Measurements from ENCODE around the gene PRR23B.

Gene PRR23B

GRCh38 chr3:138974462-138974861, 46.3 kb downstream of the PRR23B start:
- no peak overlapping the region for H3K4me3 ChIP-seq (replicated peaks; ENCODE audit: low read depth, low read length)
- TF ChIP-seq, protein P1, sequence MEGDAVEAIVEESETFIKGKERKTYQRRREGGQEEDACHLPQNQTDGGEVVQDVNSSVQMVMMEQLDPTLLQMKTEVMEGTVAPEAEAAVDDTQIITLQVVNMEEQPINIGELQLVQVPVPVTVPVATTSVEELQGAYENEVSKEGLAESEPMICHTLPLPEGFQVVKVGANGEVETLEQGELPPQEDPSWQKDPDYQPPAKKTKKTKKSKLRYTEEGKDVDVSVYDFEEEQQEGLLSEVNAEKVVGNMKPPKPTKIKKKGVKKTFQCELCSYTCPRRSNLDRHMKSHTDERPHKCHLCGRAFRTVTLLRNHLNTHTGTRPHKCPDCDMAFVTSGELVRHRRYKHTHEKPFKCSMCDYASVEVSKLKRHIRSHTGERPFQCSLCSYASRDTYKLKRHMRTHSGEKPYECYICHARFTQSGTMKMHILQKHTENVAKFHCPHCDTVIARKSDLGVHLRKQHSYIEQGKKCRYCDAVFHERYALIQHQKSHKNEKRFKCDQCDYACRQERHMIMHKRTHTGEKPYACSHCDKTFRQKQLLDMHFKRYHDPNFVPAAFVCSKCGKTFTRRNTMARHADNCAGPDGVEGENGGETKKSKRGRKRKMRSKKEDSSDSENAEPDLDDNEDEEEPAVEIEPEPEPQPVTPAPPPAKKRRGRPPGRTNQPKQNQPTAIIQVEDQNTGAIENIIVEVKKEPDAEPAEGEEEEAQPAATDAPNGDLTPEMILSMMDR (IDR thresholded peaks at IDR 0.05; ENCODE audit: low read length, missing control alignments), result no peak
- DNase-seq (ENCODE audit: low read depth), result peak; percentile 46

GRCh38 chr3:138972941-138973340, 47.8 kb downstream of the PRR23B start:
- TF ChIP-seq, protein P1 (IDR thresholded peaks at IDR 0.05; ENCODE audit: low read length, missing control alignments), result no peak
- DNase-seq (ENCODE audit: low read depth), result no peak
- no peak overlapping the region for H3K4me3 ChIP-seq (replicated peaks; ENCODE audit: low read depth, low read length)

DNA sequence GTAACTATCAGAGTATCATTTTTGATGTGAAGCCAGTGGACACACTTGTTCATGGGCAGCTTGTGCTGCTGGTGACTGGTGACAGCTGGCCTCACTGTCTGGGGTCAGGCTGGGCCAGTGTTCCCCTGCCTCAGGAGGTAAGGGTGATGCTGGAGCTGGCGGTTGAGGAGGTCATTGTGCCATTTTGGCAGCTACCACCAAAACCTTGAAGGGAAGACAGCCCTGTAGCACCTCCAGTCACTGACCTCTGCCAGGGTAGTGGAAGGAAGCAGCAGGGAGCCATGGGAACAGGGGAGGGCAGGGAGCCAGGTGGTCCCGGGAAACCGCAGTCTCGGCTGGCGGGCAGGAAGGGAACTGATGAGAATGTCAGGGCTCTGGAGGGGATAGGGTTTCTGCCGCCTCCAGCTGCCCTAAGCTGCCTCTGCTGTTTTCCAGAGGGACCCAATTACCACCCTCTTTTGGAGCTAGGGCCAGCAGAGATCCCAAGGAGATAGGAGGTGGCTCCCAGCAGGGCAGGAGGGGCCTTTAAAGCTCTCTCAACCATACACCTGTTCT, 48.9 kb downstream of the PRR23B start:
- TF ChIP-seq, protein P1 (IDR thresholded peaks at IDR 0.05; ENCODE audit: low read length, missing control alignments), result no peak
- H3K4me3 ChIP-seq (replicated peaks; ENCODE audit: low read depth, low read length), result no peak overlapping the region
- DNase-seq (ENCODE audit: low read depth), result no peak
